Dedifferentiated amniotic fluid mesenchymal stem cell (primary cell): Measurements from ENCODE around the gene CNTN5.

Experiments
- DNase-seq: peaks from one replicate; pipeline ENCODE4 v3.0.0-alpha.2; 2016; ENCODE audit errors: extremely low spot score

CNTN5 gene

GRCh38 chr11:100316952-100317351 lies 1296.2 kb downstream of the CNTN5 start:
- DNase-seq: no peak

GRCh38 chr11:100319691-100320090 lies 1298.9 kb downstream of the CNTN5 start:
- no peak for DNase-seq

- DNase-seq: no peak
Observed at GRCh38 chr11:100328626-100329340, 1308.0 kb downstream of the CNTN5 start.

- no peak for DNase-seq
Observed at GRCh38 chr11:100329352-100329751, 1308.6 kb downstream of the CNTN5 start.

- DNase-seq: no peak
Observed at GRCh38 chr11:100336873-100337272, 1316.1 kb downstream of the CNTN5 start.

GRCh38 chr11:100338144-100338840 lies 1317.5 kb downstream of the CNTN5 start:
- DNase-seq: no peak

- DNase-seq: no peak
Observed at GRCh38 chr11:100340466-100341319, 1319.9 kb downstream of the CNTN5 start.

GRCh38 chr11:100353083-100353482 lies 1332.3 kb downstream of the CNTN5 start:
- no peak for DNase-seq

GRCh38 chr11:100354736-100355135 lies 1334.0 kb downstream of the CNTN5 start:
- no peak for DNase-seq

- no peak for DNase-seq
Observed at GRCh38 chr11:100356035-100356434, 1335.3 kb downstream of the CNTN5 start.

- DNase-seq: no peak
Observed at GRCh38 chr11:100359281-100359680, 1338.5 kb downstream of the CNTN5 start.

GRCh38 chr11:100367892-100368291 lies 1347.1 kb downstream of the CNTN5 start:
- DNase-seq: no peak

GRCh38 chr11:100383357-100383865 lies 1362.7 kb downstream of the CNTN5 start:
- DNase-seq: no peak

- no peak for DNase-seq
Observed at GRCh38 chr11:100396266-100396665, 1375.5 kb downstream of the CNTN5 start.

- no peak for DNase-seq
Observed at GRCh38 chr11:100397401-100397800, 1376.7 kb downstream of the CNTN5 start.

GRCh38 chr11:100403816-100404215 lies 1383.1 kb downstream of the CNTN5 start:
- peak; percentile 15 for DNase-seq

GRCh38 chr11:100404907-100405306 lies 1384.2 kb downstream of the CNTN5 start:
- no peak for DNase-seq
